HG03354 (cell line): ENCODE data around the gene CYP20A1.
"Not testable (repeated sequence)": the region's sequence is repeated elsewhere in the genome, so short reads cannot be mapped to it uniquely, and the experiment has no call there.

Experiments
- ATAC-seq: cut with Tn5 transposase; IDR thresholded peaks from one replicate; pipeline ENCODE4 v1.9.1; 2021; ENCODE audit warnings: mild to moderate bottlenecking; ENCODE audit not compliant: unreplicated experiment, poor library complexity, severe bottlenecking

Gene CYP20A1, protein sequence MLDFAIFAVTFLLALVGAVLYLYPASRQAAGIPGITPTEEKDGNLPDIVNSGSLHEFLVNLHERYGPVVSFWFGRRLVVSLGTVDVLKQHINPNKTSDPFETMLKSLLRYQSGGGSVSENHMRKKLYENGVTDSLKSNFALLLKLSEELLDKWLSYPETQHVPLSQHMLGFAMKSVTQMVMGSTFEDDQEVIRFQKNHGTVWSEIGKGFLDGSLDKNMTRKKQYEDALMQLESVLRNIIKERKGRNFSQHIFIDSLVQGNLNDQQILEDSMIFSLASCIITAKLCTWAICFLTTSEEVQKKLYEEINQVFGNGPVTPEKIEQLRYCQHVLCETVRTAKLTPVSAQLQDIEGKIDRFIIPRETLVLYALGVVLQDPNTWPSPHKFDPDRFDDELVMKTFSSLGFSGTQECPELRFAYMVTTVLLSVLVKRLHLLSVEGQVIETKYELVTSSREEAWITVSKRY

DNA sequence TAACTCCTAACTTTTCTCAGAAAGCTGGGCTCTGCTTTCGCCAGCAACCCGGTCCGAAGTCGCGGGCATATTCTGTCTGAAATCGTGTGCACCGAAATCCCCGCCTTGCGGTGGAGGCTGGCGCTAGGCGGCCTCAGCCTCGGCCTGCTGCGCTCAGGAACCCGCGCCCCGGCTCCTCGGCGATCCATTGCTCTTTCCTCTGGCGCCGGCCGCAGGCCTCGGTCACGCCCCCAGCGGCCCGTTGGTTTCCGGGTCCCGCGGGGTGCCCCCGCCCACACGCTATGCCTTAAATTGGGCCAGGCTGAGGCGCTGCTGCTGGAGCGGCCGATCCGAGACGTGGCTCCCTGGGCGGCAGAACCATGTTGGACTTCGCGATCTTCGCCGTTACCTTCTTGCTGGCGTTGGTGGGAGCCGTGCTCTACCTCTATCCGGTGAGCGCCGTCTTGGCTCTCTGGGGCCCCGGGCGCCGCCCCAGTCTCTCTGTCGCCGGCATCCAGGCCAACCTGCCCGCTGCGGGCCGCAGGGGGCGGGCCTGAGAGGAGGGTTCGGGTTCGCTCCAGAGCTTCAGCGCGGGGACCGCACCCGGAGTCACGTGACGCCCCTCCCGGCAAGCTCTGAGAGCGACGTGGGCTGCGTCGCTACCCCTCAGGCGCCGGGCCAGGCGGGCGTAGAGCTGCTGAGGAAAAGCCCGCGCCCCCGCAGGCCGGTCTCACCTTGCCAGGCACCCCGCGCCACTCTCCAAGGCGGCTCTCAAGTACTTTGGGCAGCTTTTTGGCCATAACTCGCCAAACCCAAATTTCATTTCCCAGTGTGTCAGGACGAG lies at the start of gene CYP20A1:
Gene CYP20A1, plus strand, starts transcription at position 315 of the 823 bp plus-strand sequence. Its CDS starts 45 bp downstream, at position 360.
- ATAC-seq = peak; percentile 89

DNA sequence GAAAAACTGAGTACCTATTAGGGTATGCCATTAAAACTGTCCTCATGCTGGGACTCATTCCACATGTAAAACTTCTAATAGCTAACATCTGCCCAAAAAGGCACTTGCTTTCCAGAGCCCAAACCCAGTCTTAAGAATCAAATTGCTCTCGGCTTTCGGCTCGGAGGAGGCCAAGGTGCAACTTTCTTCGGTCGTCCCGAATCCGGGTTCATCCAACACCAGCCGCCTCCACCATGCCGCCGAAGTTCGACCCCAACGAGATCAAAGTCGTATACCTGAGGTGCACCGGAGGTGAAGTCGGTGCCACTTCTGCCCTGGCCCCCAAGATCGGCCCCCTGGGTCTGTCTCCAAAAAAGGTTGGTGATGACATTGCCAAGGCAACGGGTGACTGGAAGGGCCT lies 48.3 kb upstream of the CYP20A1 start:
- ATAC-seq = not testable (repeated sequence)

DNA sequence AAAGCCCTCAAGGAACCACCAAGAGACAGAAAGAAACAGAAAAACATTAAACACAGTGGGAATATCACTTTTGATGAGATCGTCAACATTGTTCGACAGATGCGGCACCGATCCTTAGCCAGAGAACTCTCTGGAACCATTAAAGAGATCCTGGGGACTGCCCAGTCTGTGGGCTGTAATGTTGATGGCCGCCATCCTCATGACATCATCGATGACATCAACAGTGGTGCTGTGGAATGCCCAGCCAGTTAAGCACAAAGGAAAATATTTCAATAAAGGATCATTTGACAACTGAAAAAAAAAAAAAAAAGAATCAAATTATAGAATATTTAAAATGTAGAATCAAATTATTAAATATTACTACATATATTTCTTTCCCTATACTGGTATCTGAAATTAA lies 47.8 kb upstream of the CYP20A1 start:
- ATAC-seq = not testable (repeated sequence)

DNA sequence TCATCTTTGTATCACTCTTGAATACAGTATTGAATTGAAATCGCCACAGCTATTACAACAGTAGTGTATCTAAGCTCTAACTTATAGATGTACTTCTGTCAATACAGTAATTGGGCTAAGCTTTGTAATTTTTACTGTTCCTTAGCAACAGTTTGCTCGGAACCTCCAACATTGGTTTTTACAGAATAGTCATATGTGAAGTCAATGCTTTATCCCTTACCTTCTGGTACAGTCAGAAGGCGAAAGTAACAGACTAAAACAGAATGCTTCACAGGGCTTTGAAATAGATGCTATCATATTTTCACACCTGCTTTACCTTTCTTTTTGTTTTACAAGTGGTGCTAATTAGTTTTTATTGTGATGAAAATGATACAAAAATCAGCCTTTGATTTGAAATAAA lies 46.9 kb upstream of the CYP20A1 start:
- ATAC-seq = no peak

DNA sequence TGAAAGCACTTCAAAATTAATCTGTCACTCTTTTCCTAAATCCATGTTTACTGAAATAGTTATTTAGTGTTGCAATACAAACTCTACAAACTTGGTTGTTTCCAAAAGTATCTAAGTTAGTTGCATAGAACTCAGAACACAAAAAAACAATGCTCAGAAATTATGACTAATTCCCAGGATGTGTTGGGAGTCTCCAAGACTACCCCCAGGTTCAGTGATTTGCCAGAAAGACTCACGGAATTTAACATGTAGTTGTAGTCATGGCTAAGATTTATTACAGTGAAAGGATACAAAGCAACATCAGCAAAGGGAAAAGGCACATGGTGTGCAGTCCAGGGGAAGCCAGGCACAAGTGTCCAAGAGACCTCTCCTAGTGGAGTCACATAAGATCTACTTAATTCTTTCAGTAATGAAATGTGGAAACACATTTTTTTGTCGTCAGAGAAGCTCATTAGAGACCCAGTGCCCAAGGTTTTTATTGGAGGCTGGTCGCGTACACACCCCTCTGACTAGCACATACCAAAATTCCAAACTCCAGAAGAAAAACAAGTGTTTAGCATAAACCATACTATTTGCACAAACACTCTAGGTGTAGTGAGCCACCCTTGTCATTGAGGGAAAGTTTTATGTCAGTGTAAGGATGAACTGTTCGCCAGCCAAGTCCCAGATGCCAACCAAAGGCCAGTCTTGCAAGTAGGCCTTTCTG lies 43.3 kb upstream of the CYP20A1 start:
- no peak for ATAC-seq

DNA sequence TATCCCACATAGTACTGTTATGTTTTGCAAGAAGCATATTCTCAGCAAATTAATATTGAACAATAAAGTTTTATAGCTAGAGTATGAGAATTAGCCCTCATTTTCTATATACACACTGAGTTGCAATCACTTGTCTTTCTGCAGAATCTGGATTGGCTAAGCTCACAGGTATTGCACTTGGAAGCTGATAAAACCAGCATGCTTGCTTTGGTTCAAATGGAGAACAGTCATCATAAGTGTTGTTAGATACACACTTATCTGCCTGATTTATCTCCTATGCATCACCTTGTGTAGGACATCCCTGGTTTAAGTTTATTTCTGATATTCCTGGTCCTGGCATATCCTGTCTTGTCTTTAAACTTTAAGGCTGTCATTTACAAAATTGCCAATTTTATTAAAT lies 38.0 kb upstream of the CYP20A1 start:
- no peak for ATAC-seq

DNA sequence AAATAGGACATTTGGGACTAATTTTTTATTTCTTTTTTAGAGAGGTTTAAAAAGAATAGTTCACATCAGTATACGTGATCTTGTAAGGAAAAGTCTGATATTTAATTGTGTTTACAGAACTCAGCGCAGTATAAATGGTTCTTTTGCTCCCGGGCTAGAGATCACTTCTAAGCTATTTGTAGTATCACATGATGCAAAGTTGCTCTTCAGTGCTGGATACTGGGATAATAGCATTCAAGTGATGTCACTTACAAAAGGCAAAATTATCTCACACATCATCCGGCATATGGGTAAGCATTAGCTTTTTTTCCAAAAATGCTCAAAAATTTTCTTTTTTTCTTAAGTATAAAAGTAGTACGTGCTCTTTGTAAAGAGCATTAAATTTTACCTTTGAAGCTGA lies 37.4 kb upstream of the CYP20A1 start:
- ATAC-seq = no peak

DNA sequence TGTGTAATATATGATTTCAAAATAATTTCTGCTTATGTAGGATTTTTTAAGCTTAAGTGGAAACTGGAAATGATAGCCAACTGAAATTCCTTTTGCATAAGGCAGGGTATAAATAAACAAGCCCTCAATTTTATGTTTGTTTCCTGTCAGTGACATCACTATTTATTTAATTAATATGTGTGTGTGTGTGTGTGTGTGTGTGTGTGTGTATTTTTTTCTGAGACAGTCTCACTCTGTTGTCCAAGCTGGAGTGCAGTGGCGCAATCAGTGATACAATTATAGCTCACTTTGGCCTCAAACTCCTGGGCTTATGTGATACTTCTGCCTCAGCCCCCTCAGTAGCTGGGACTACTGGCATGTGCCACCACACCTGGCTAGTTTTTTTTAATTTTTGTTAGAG lies 29.3 kb upstream of the CYP20A1 start:
- no peak for ATAC-seq

DNA sequence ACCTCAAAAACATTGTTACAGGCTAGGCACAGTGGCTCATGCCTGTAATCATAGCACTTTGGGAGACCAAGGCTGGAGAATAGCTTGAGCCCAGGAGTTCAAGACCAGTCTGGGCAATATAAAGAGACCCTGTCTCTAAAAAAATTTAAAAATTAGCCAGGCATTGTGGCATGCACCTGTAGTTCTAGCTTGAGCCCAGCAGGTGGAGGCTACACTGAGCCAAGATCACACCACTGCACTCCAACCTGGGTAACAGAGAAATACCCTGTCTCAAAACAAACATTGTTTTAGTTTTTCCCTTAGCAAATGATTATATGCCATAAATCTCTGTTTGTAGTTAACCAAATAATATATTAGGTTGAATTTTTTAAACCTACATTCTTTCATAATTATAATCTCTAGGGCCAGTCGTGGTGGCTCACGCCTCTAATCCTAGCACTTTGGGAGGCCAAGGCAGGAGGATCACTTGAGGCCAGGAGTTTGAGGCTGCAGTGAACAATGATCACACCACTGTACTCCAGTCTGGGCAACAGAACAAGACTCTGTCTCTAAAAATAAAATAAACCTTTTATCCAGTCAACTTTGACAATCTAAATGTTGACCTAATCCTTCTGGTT lies 13.3 kb upstream of the CYP20A1 start:
- peak; percentile 74 for ATAC-seq

DNA sequence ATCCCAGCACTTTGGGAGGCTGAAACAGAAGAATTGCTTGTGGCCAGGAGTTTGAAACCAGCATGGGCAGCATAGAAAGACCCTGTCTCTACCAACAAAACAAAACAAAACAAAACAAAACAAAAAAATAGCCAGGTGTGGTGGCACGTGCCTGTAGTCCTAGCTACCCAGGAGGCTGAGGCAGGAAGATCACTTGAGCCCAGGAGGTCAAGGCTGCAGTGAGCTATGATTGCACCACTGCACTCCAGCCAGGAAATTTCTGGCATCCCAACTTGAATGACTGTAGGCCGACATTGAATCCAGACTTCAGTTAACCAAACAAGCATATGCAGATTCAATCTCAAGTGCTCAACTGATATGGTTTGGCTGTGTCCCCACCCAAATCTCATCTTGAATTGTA lies 9.1 kb upstream of the CYP20A1 start:
- not testable (repeated sequence) for ATAC-seq

DNA sequence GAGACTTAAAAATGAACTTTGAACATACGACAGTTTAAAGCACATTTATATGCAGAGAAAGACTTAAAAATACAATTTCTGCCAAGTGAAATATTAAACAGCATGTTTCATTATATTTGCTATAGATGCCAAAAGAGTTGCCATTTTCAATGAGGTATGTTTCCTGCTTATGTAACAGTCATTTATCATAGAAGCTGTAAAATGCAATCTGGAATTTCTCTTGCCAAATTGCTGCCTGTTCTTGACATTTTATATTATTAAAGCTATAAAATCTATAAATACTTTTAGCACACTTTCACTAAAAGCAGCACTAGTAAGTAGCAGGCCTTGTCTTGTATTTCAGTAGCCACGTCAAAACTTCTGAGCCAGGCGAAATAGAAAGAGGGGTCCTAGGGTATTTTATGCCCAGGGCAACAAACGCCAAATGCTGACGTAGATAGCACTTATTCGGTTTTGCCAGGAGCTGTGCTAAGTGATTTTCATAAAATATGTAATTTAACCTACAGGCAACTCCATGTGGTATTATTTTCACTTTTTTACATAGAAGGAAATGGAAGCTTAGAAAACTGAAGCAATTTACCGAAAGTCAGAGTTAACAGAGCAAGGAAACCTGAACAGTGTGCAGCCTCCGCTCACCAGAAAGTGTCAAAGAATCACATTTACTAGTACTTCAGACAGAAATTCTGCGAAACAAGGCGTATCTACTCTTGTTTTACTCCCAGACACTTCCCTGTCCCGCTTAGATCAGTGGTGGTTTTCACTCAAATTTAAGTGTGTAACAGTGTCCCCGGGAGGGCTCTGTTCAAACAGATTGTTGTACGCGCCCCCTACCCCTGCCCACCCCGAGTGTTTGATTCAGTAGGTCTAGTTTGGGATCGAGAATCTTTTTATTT lies 1.2 kb upstream of the CYP20A1 start:
- ATAC-seq = no peak

DNA sequence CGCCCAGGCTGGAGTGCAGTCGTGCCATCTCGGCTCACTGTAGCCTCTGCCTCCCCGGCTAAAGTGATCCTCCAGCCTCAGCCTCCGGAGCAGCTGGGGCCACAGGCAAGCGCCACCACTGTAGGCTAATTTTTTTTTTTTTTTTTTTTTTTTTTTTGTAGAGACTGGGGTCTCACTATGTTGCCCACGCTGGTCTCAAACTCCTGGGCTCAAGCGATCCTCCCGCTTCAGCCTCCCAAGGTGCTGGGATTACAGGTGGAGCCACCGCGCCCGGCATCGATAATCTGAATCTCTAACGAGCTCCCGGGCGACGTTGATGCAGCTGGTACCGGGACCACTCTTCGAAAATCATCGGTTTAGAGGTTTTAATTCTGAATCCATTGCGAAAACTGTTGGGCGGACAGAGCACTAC lies 520 bp upstream of the CYP20A1 start:
- ATAC-seq = peak; percentile 3

DNA sequence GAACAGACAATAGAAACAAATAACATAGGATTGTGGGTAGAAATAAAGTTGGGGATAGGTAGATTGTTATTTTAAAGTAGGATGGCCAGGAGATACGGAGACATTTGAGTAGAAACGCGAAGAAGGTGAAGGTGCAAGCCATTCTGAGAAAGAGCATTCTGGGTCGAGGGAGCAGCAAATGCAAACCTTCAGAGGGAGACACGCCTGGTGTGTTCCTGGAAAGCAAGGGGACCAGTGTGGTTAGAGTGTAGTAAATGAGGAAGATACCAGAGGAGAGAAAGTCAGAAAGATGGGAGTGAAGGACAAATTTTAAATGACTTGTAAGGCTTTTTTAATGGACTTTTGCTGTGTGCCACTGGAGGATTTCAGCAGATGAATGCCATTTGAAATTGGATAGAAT lies 1.7 kb downstream of the CYP20A1 start:
- no peak for ATAC-seq

DNA sequence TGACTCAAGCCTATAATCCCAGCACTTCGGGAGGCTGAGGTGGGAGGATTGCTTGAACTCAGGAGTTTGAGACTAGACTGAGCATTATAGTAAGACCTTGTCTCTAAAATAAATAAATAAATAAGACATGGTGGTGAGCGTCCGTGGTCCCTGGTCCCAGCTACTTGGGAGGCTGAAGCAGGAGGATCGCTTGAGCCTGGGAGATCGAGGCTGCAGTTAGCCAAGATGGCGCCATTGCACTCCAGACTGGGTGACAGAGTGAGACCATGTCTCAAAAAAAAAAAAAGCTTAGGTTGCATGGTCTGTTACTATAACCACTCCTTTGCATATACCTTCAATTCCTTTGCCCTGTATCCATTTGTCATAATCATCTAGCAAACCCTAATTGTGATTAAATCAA lies 3.7 kb downstream of the CYP20A1 start:
- no peak for ATAC-seq

DNA sequence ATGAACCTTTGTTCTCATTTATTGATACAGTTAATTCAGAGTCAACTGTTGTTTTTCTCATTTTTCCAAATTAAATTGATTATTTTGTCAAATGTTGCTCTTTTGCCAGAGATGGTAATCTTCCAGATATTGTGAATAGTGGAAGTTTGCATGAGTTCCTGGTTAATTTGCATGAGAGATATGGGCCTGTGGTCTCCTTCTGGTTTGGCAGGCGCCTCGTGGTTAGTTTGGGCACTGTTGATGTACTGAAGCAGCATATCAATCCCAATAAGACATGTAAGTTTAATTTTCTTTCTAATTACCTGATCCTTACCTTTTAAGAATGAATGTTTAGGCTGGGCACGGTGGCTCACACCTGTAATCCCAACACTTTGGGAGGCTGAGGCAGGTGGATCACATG lies 7.8 kb downstream of the CYP20A1 start:
- no peak for ATAC-seq

DNA sequence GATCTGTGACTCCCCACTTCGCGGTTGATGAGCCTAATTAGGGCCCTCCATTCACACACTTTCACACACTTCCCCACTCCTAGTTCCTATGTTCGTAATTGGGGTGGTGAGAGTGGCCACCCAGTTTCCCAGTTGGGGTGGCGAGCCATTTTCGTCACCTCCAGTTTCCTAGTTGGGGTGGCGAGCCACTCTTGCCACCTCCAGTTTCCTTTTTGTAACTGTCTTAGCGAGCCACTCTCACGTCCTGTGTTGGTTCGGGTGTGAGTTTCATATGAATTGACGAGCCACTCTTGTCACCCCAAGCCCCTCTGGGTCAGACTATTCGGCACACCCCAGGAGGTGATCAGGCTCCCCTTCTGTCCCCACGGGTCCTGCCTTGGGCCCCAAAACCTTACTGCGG lies 14.0 kb downstream of the CYP20A1 start:
- ATAC-seq = no peak

DNA sequence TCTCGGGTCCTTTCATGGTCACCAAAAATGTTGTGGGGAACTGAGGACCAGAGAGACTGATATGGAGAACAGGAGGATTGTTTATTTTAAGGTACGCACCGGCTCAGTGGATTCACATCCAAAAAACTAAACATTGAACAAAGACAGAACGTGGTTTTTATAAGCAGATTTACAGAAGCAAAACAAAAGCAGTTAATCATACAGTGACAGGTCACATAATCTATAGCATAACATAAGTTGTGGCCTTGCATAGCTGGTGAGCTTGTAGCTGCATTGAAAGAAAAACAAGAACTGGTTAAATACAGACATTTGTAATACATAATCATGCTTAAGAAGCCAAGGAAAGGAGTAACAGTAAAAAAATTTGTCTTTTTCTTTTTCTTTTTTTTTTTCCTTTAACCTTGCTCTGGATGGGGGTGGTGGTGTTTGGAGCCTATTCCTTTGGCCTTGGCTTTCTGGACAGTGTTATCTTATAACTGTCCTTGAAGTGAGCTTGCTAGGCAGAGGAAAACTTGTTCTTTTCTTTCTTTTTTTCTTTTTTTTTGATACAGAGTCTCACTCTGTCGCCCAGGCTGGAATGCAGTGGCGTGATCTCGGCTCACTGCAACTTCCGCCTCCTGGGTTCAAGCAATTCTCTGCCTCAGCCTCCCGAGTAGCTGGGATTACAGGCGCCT lies 14.7 kb downstream of the CYP20A1 start:
- not testable (repeated sequence) for ATAC-seq
